IMR-90 (cell line): ENCODE measurements around the gene MCUB. TPM values are rescaled to one million over a fixed set of nuclear protein-coding genes. Genes with fewer than 3 reads are reported as not detected.

Experiments used
- ATAC-seq: fragments of 200-7000 bp; cut with Tn5 transposase; 2 replicates; pipeline ENCODE4 v1.9.1; 2020; ENCODE audit warnings: low read depth, mild to moderate bottlenecking, moderate library complexity
- BruUV-seq: library from RNA; stranded (reverse); fragments of 400-500 nt; replicated peaks from 2 replicates; lab custom pipeline; 2021; lab: Mats Ljungman, UMichigan
- CTCF ChIA-PET: fragments of 300-600 bp; formaldehyde crosslinking; extraction: SDS; loops from one replicate; lab custom pipeline; 2021; ENCODE audit warnings: antibody characterized with exemption; lab: Yijun Ruan, JAX
- POLR2A ChIA-PET: fragments of 300-600 bp; sonication (Branson Sonifier 250); formaldehyde crosslinking; loops from one replicate; lab custom pipeline; 2022; ENCODE audit warnings: antibody characterized with exemption; ENCODE audit not compliant: unreplicated experiment; lab: Charles Lee
- DNase-seq: peaks from one replicate; pipeline ENCODE4 v3.0.0; 2013
- H2AFZ ChIP-seq: replicated peaks from 2 replicates; pipeline ENCODE3; 2013; ENCODE audit warnings: low read length, mild to moderate bottlenecking; ENCODE audit not compliant: poor library complexity
- H2AK5ac ChIP-seq: 2 replicates; pipeline ENCODE4 v1.6.1; 2013; ENCODE audit warnings: low read depth, low read length, inconsistent platforms
- H2AK9ac ChIP-seq: replicated peaks from 2 replicates; pipeline ENCODE3; 2013; ENCODE audit warnings: mild to moderate bottlenecking, low read depth, low read length, moderate library complexity; ENCODE audit not compliant: poor library complexity
- H2BK120ac ChIP-seq: 2 replicates; pipeline ENCODE4 v1.6.1; 2013; ENCODE audit warnings: low read depth, low read length, inconsistent platforms
- H2BK15ac ChIP-seq: 3 replicates; pipeline ENCODE4 v1.6.1; 2013; ENCODE audit warnings: low read depth, low read length, inconsistent platforms
- H2BK20ac ChIP-seq: 2 replicates; pipeline ENCODE4 v1.6.1; 2013; ENCODE audit warnings: low read depth, mild to moderate bottlenecking, inconsistent platforms, low read length, moderate library complexity
- H2BK5ac ChIP-seq: 2 replicates; pipeline ENCODE4 v1.6.1; 2013; ENCODE audit warnings: mild to moderate bottlenecking, low read depth, low read length, inconsistent platforms; ENCODE audit not compliant: poor library complexity, severe bottlenecking
- H3K14ac ChIP-seq: replicated peaks from 2 replicates; pipeline ENCODE4 v1.6.1; 2013; ENCODE audit warnings: low read depth, low read length, inconsistent platforms
- H3K18ac ChIP-seq: 2 replicates; pipeline ENCODE4 v1.6.1; 2013; ENCODE audit warnings: low read depth, low read length, control low read depth
- H3K23ac ChIP-seq: 2 replicates; pipeline ENCODE4 v1.6.1; 2013; ENCODE audit warnings: low read depth, low read length, inconsistent platforms
- H3K27ac ChIP-seq: 2 replicates; pipeline ENCODE4 v1.5.1; 2013; ENCODE audit warnings: mild to moderate bottlenecking, control low read depth, low read length; ENCODE audit not compliant: insufficient read depth
- H3K27me3 ChIP-seq: 2 replicates; pipeline ENCODE4 v1.6.1; 2013; ENCODE audit warnings: low read length; ENCODE audit not compliant: control insufficient read depth, insufficient read depth
- H3K36me3 ChIP-seq: 2 replicates; pipeline ENCODE4 v1.6.1; 2013; ENCODE audit warnings: low read length, mixed read lengths; ENCODE audit not compliant: control insufficient read depth, insufficient read depth
- H3K4ac ChIP-seq: 2 replicates; pipeline ENCODE4 v1.6.1; 2013; ENCODE audit warnings: low read depth, low read length, inconsistent platforms
- H3K4me1 ChIP-seq: 2 replicates; pipeline ENCODE4 v1.6.1; 2013; ENCODE audit warnings: low read length, mixed read lengths; ENCODE audit not compliant: control insufficient read depth, insufficient read depth
- H3K4me2 ChIP-seq: 2 replicates; pipeline ENCODE4 v1.6.1; 2013; ENCODE audit warnings: low read depth, mild to moderate bottlenecking, control low read depth, low read length, moderate library complexity
- H3K4me3 ChIP-seq: 2 replicates; pipeline ENCODE4 v1.5.1; 2013; ENCODE audit warnings: low read depth, mild to moderate bottlenecking, control low read depth, low read length, moderate library complexity; ENCODE audit not compliant: insufficient read depth
- H3K56ac ChIP-seq: 2 replicates; pipeline ENCODE4 v1.6.1; 2013; ENCODE audit warnings: low read length, inconsistent platforms; ENCODE audit not compliant: insufficient read depth; ENCODE audit errors: extremely low read depth
- H3K79me1 ChIP-seq, 2 experiments: 2 replicates each; pipeline ENCODE4 v1.6.1; 2013; ENCODE audit warnings: low read length in 2 of 2, inconsistent platforms in 1 of 2, low read depth in 1 of 2
- H3K9ac ChIP-seq: 2 replicates; pipeline ENCODE4 v1.6.1; 2013; ENCODE audit warnings: low read depth, low read length, control low read depth
- H3K9me1 ChIP-seq: 2 replicates; pipeline ENCODE4 v1.6.1; 2013; ENCODE audit warnings: low read length, inconsistent platforms; ENCODE audit not compliant: insufficient read depth
- H3K9me3 ChIP-seq: 2 replicates; pipeline ENCODE4 v1.6.1; 2013; ENCODE audit warnings: low read length; ENCODE audit not compliant: control insufficient read depth, insufficient read depth
- H4K20me1 ChIP-seq: 2 replicates; pipeline ENCODE4 v1.6.1; 2013; ENCODE audit warnings: low read length, inconsistent platforms; ENCODE audit not compliant: insufficient read depth
- H4K5ac ChIP-seq: 2 replicates; pipeline ENCODE4 v1.6.1; 2013; ENCODE audit warnings: mild to moderate bottlenecking, low read depth, low read length, control low read depth
- H4K8ac ChIP-seq, 2 experiments: 2 replicates each; pipeline ENCODE4 v1.6.1; 2013; ENCODE audit warnings: low read depth in 2 of 2, low read length in 2 of 2, control low read depth in 1 of 2, inconsistent platforms in 1 of 2
- H4K91ac ChIP-seq: 2 replicates; pipeline ENCODE4 v1.6.1; 2013; ENCODE audit warnings: low read depth, low read length, inconsistent platforms; ENCODE audit not compliant: insufficient read depth
- BHLHE40 ChIP-seq: fragments of 150-350 bp; IDR thresholded peaks from 2 replicates; pipeline ENCODE4 v1.6.1; 2016; ENCODE audit warnings: mild to moderate bottlenecking, low read depth, low read length
- CEBPB ChIP-seq: IDR thresholded peaks from 2 replicates; pipeline ENCODE4 v1.6.1; 2012; ENCODE audit warnings: low read depth, low read length, improper control_type of control experiment
- CHD1 ChIP-seq: IDR thresholded peaks from 2 replicates; pipeline ENCODE4 v1.6.1; 2012; ENCODE audit warnings: low read depth, low read length, improper control_type of control experiment
- MAZ ChIP-seq: IDR thresholded peaks from 2 replicates; pipeline ENCODE4 v1.6.1; 2012; ENCODE audit warnings: low read depth, mild to moderate bottlenecking, low read length, improper control_type of control experiment, moderate library complexity, borderline replicate concordance
- RAD21 ChIP-seq: IDR thresholded peaks from 2 replicates; pipeline ENCODE4 v1.6.1; 2012; ENCODE audit warnings: low read length, improper control_type of control experiment
- RCOR1 ChIP-seq: IDR thresholded peaks from 2 replicates; pipeline ENCODE4 v1.6.1; 2012; ENCODE audit warnings: mild to moderate bottlenecking, low read length, improper control_type of control experiment; ENCODE audit not compliant: insufficient replicate concordance
- WGBS, 2 experiments: methylation state at CpG; one replicate each; pipeline versions ENCODE4 v1.1.5 to v1.1.7; 2013; ENCODE audit warnings: missing lambda C conversion rate in 2 of 2; ENCODE audit not compliant: insufficient read length in 1 of 2; ENCODE audit errors: extremely low coverage in 2 of 2; 5-methylcytosine and 5-hydroxymethylcytosine counted together
- dilution Hi-C: fragments of 300-500 bp; cut with HindIII; formaldehyde crosslinking; loops from one replicate; pipeline ENCODE4 v1.14.3; 2018; ENCODE audit warnings: low sequenced_read_pairs; ENCODE audit not compliant: unreplicated experiment
- in situ Hi-C: fragments of 300-500 bp; cut with MboI; formaldehyde crosslinking; loops from 3 replicates; pipeline ENCODE4 v1.14.3; 2019; ENCODE audit warnings: low sequenced_read_pairs, inconsistent platforms, mixed read lengths
- intact Hi-C: fragments of 100-400 bp; cut with micrococcal nuclease; formaldehyde crosslinking; loops from 2 replicates; pipeline ENCODE4 v1.10.0; 2022
- polyA plus RNA-seq, 3 experiments: library from polyadenylated mRNA; depleted of rRNA; stranded (reverse); fragments of >200 nt; gene quantifications; 2 replicates each; pipeline ENCODE4 v1.2.3, GENCODE V29; 2012; ENCODE audit warnings: low replicate concordance in 1 of 3
- total RNA-seq: library from RNA; depleted of rRNA; stranded (reverse); fragments of >200 nt; gene quantifications from 2 replicates; pipeline ENCODE4 v1.2.3, GENCODE V29; 2012
- TF ChIP-seq, protein P1 (sequence below): fragments of 150-350 bp; IDR thresholded peaks from 2 replicates; pipeline ENCODE4 v1.6.1; 2017; ENCODE audit warnings: mild to moderate bottlenecking, antibody characterized with exemption, low read length, low read depth

Gene MCUB
- total and polyA plus RNA-seq, 2 of the 4 experiments (the other 2 are of a cell fraction), result 18.5 to 20.4 TPM

DNA sequence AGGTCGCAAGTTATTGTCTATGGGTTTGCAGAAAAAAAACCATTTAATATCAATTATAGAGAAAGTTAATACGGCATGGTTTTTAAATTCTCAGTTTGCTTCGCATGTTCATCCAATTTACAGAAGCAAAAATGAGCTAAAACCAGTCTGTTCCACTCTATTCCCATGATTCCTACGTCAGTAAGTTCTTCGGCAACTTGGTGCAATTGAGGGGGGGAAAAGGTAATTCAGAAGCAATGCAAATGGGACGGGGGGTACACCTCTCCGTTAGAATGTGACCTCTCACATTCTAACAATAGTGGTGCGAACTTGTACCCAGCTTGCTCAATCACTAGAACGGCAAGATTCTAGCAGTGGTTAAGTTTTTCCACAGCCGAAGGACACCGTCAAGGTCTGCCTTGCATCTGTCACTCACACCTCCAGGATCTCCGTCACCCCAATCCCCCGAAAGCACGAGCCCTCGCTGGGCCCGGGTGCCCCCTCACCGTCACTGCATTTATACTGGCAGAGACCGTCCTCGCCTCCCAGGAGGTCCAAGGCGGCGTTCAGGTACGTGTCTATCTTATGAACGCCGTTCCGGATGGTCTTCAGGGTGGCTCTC, 169.2 kb downstream of the MCUB start:
- H3K79me1 ChIP-seq, result peaks cover 17 to 19% of the 10 kb centered on the region in 2 experiments
- H2AK9ac ChIP-seq, result peak overlapping the region; percentile 44
- H2BK20ac ChIP-seq, result no peak overlapping the region
- POLR2A ChIA-PET, result no interaction called here
- in situ Hi-C loops (loop anchor here (10.0 kb wide), 1 partner anchor 294 kb away; the partner anchor contains the start of gene SEC24B), dilution Hi-C loops (no loop called here), intact Hi-C loops (loop anchor here (2.0 kb wide), 1 partner anchor 26 kb away; the partner anchor contains the start of gene CASP6)
- H4K8ac ChIP-seq, result peak overlapping the region; percentile 69 to 94; a peak in 2 of 4 replicates
- H2AFZ ChIP-seq, result peak overlapping the region; percentile 99
- no peaks in the 10 kb centered on the region for H3K27me3 ChIP-seq
- 0 out of 2 replicates have a peak overlapping the region, but pooled peaks have one; percentile 34 for H4K91ac ChIP-seq
- no peak overlapping the region for H3K56ac ChIP-seq
- H4K20me1 ChIP-seq, result no peaks in the 10 kb centered on the region
- TF ChIP-seq BHLHE40 (no peak), RAD21 (no peak), RCOR1 (no peak), MAZ (no peak), CEBPB (peak; percentile 30; the same call in 1 of the 2 replicates), CHD1 (no peak)
- TF ChIP-seq, protein P1, sequence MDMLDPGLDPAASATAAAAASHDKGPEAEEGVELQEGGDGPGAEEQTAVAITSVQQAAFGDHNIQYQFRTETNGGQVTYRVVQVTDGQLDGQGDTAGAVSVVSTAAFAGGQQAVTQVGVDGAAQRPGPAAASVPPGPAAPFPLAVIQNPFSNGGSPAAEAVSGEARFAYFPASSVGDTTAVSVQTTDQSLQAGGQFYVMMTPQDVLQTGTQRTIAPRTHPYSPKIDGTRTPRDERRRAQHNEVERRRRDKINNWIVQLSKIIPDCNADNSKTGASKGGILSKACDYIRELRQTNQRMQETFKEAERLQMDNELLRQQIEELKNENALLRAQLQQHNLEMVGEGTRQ, result no peak
- no peak overlapping the region for H3K4ac ChIP-seq
- WGBS, 2 experiments, result 2% methylated on average over 9 of the region's 25 CpGs; no CpG with 5 or more reads in 1 of the 2 experiments
- BruUV-seq, result no TSS peak
- H3K27ac ChIP-seq, result no peak overlapping the region; the same call in 1 of the 2 replicates
- ATAC-seq (no peak; the same call in 1 of the 2 replicates), DNase-seq (peak; percentile 7)
- H2BK5ac ChIP-seq, result no peak overlapping the region
- CTCF ChIA-PET, result no interaction called here
- peak overlapping the region; percentile 93 for H3K4me3 ChIP-seq
- H3K9ac ChIP-seq, result peak overlapping the region; percentile 62
- peak overlapping the region; percentile 31 for H3K23ac ChIP-seq
- H4K5ac ChIP-seq, result peak overlapping the region; percentile 7; the same call in 1 of the 2 replicates
- no peaks in the 10 kb centered on the region for H3K9me3 ChIP-seq
- peak overlapping the region; percentile 100 for H3K4me2 ChIP-seq
- H2BK15ac ChIP-seq, result no peak overlapping the region
- no peak overlapping the region for H2BK120ac ChIP-seq
- H3K4me1 ChIP-seq, result peaks cover 5% of the 10 kb centered on the region; the same call in 1 of the 2 replicates
- no peak overlapping the region for H2AK5ac ChIP-seq
- peaks cover 4% of the 10 kb centered on the region for H3K9me1 ChIP-seq
- no peak overlapping the region for H3K18ac ChIP-seq
- no peaks in the 10 kb centered on the region for H3K36me3 ChIP-seq
- H3K14ac ChIP-seq, result 0 out of 2 replicates have a peak overlapping the region, but pooled peaks have one; percentile 3
